Sigmoid colon (tissue), 4 donors: ENCODE measurements around the gene CSTF2.

Experiments used
- CTCF ChIP-seq, 4 experiments: fragments of 450-650 bp in 3 of 4; fragments of 200-600 bp in 1 of 4; IDR thresholded peaks; one replicate each; pipeline ENCODE4 v1.5.1; 2016 to 2019; ENCODE audit warnings: antibody characterized with exemption in 4 of 4, mild to moderate bottlenecking in 3 of 4, moderate library complexity in 2 of 4
- EP300 ChIP-seq, 4 donors: sonication (generic); formaldehyde crosslinking; IDR thresholded peaks; one replicate each; pipeline ENCODE4 v1.6.1; 2017; ENCODE audit warnings: antibody characterized with exemption in 4 of 4
- POLR2A ChIP-seq, 2 donors: fragments of 450-650 bp; IDR thresholded peaks; one replicate each; pipeline ENCODE4 v1.6.1; 2016; ENCODE audit warnings: antibody characterized with exemption in 2 of 2, mild to moderate bottlenecking in 2 of 2, moderate library complexity in 2 of 2
- POLR2AphosphoS5 ChIP-seq, 4 donors: sonication (generic); formaldehyde crosslinking; IDR thresholded peaks; one replicate each; pipeline ENCODE4 v1.6.1; 2017; ENCODE audit warnings: antibody characterized with exemption in 4 of 4

GRCh38 chrX:100830547-100830946 lies 10.4 kb downstream of the CSTF2 start:
- TF ChIP-seq CTCF (IDR thresholded peaks at IDR 0.05) (no peak), EP300 (IDR thresholded peaks at IDR 0.05) (no peak), POLR2A (IDR thresholded peaks at IDR 0.05) (no peak), POLR2AphosphoS5 (IDR thresholded peaks at IDR 0.05) (no peak)
